Mesodermal cell (in vitro differentiated cells): ENCODE measurements around the gene COX20.
A peak's percentile ranks its signal among the peaks of the same experiment; 100 is the strongest.
"Not testable (repeated sequence)": the region's sequence is repeated elsewhere in the genome, so short reads cannot be mapped to it uniquely, and the experiment has no call there.

Experiments used
- H3K27ac ChIP-seq: 2 replicates; pipeline ENCODE4 v1.7.0; 2013; ENCODE audit warnings: mild to moderate bottlenecking, low read depth, low read length, moderate library complexity; ENCODE audit not compliant: severe bottlenecking
- H3K36me3 ChIP-seq: 2 replicates; pipeline ENCODE4 v1.7.1; 2013; ENCODE audit warnings: mild to moderate bottlenecking, low read length, moderate library complexity; ENCODE audit not compliant: control insufficient read depth, insufficient read depth
- H3K4me1 ChIP-seq: one replicate; pipeline ENCODE4 v1.7.1; 2013; ENCODE audit warnings: mild to moderate bottlenecking, low read length; ENCODE audit not compliant: insufficient read depth, control insufficient read depth, poor library complexity, severe bottlenecking
- H3K4me3 ChIP-seq: 2 replicates; pipeline ENCODE4 v1.7.0; 2013; ENCODE audit warnings: low read length, control low read depth, mild to moderate bottlenecking; ENCODE audit not compliant: insufficient read depth, poor library complexity, severe bottlenecking; ENCODE audit errors: extremely low read depth
- H3K9me3 ChIP-seq: 2 replicates; pipeline ENCODE4 v1.7.1; 2013; ENCODE audit warnings: mild to moderate bottlenecking, low read length, moderate library complexity; ENCODE audit not compliant: control insufficient read depth
- WGBS, 2 experiments: methylation state at CpG; one replicate each; pipeline ENCODE4 v1.1.5; 2013; ENCODE audit warnings: missing lambda C conversion rate in 2 of 2; ENCODE audit not compliant: insufficient coverage in 2 of 2; 5-methylcytosine and 5-hydroxymethylcytosine counted together

The COX20 gene

DNA sequence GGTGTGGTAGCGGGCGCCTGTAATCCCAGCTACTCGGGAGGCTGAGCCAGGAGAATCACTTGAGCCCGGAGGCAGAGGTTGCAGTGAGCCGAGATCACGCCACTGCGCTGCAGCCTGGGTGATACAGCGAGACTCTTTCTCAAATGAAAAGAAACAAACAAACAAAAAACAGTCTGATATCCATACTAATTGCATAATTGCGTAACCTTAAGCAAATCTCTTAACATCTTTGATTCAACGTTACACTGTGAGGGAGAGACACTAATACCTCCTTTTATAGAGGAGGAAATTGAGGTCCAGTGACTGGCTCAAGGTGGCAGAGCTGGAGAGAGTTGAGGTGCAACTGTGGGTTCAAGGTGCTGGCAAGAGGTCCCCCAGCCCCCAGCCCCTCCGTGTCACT is 12.6 kb upstream of the COX20 start:
- no peaks in the 10 kb centered on the region for H3K4me1 ChIP-seq
- no peak overlapping the region for H3K27ac ChIP-seq
- no peaks in the 10 kb centered on the region for H3K36me3 ChIP-seq
- no peak overlapping the region for H3K4me3 ChIP-seq
- WGBS, 2 experiments = 89 to 92% methylated on average over 6 to 8 of the region's 11 CpGs
- no peaks in the 10 kb centered on the region for H3K9me3 ChIP-seq

DNA sequence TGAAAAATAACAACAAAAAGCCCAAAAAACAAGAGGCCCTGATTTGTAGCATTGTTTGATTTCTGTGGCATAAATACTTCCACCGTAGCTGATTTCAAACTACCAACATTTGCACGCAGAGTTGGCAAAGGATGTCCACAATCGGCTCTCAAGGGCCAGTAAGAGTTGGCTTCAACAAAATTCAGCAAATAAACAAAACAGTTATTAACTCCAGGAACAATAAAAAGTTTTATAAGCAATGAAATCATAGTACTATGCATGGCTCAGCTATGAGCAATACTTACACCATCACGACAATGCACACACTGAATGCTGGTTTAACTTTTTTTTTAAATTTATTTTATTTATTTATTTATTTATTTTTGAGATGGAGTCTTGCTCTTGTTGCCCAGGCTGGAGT is 8.7 kb upstream of the COX20 start:
- WGBS, 2 experiments = 100% methylated on average over 2 of the region's 4 CpGs; no CpG with 5 or more reads in 1 of the 2 experiments
- Histone ChIP-seq H3K4me3 (no peak overlapping the region), H3K36me3 (no peaks in the 10 kb centered on the region), H3K9me3 (no peaks in the 10 kb centered on the region), H3K4me1 (no peaks in the 10 kb centered on the region), H3K27ac (no peak overlapping the region)

DNA sequence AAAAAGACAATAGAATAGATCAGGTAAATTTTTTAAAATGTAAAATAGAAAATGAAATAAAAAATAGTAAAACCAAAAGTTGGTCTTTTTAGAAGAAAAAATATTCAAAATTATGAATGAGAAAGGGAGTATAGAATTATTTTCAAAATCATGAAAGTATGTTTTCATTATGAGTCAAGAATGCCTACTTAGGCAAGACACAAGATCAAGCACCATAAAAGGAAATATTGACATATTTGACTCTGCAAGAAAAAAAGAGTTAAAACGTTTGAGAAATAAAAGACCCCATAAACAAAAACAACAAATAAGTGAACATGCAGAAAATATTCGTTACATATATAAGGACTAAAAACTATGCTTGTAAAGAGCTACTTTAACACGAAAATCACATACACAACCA is 4.8 kb upstream of the COX20 start:
- no peaks in the 10 kb centered on the region for H3K4me1 ChIP-seq
- no peak overlapping the region for H3K4me3 ChIP-seq
- no peaks in the 10 kb centered on the region for H3K9me3 ChIP-seq
- WGBS, 2 experiments = 71% methylated on average over 2 of the region's 3 CpGs; no CpG with 5 or more reads in 1 of the 2 experiments
- no peaks in the 10 kb centered on the region for H3K36me3 ChIP-seq
- no peak overlapping the region for H3K27ac ChIP-seq

DNA sequence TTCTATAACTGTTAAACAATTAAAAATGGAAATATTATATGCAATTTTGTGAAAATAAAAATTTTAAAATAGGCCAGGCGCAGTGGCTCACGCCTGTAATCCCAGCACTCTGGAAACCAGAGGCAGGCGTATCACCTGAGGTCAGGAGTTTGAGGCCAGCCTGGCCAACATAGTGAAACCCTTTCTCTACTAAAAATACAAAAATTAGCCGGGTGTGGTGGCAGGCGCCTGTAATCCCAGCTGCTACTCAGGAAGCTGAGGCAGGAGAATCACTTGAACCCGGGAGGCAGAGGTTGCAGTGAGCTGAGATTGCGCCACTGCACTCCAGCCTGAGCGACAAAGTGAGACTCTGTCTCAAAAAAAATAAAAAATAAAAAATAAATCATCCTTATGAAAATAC is 2.2 kb upstream of the COX20 start:
- H3K4me3 ChIP-seq, H3K27ac ChIP-seq, H3K36me3 ChIP-seq: not testable (repeated sequence)

DNA sequence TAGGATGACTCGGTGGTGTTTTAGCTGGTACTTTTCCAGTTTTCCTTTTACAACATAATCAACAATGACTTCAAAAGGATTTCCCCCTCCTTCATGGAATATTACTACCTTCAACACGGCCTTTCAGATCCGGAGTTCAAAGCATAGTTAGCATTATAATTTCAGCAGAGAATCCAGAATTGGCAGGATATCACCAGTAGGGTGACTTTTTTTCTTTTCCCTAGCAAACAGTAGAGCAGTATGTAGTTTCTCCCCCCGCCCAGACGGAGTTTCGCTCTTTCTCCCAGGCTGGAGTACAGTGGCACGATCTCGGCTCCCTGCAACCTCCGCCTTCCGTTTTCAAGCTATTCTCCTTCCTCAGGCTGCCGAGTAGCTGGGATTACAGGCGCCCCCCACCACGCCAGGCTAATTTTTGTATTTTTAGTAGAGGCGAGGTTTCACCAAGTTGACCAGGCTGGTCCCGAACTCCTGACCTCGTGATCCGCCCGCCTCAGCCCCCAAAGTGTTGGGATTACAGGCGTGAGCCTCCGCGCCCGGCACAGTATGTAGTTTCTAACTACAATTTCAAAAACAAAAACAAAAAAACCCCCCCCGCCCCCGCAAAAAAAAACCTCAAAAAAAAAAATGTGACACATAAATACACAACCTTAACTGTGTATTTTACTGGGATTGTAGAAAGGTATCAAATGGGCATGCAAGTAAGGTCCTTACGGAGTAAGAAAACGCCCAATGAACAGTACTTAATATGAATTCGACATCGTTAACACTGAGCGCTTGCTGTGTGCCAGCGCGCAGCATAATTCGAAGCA is 1.5 kb upstream of the COX20 start:
- Histone ChIP-seq H3K36me3 (peaks cover 10% of the 10 kb centered on the region), H3K9me3 (no peaks in the 10 kb centered on the region), H3K4me1 (peaks cover 8% of the 10 kb centered on the region), H3K27ac (peak overlapping the region; percentile 100), H3K4me3 (peak overlapping the region; percentile 74)
- 50 to 65% methylated on average over 25 to 26 of the region's 32 CpGs for WGBS, 2 experiments

More for the DNA sequence above, 2.2 kb upstream of the COX20 start:
- 70 to 90% methylated on average over 2 of the region's 8 CpGs for WGBS, 2 experiments
- not testable (repeated sequence) for H3K4me1 ChIP-seq, H3K9me3 ChIP-seq

DNA sequence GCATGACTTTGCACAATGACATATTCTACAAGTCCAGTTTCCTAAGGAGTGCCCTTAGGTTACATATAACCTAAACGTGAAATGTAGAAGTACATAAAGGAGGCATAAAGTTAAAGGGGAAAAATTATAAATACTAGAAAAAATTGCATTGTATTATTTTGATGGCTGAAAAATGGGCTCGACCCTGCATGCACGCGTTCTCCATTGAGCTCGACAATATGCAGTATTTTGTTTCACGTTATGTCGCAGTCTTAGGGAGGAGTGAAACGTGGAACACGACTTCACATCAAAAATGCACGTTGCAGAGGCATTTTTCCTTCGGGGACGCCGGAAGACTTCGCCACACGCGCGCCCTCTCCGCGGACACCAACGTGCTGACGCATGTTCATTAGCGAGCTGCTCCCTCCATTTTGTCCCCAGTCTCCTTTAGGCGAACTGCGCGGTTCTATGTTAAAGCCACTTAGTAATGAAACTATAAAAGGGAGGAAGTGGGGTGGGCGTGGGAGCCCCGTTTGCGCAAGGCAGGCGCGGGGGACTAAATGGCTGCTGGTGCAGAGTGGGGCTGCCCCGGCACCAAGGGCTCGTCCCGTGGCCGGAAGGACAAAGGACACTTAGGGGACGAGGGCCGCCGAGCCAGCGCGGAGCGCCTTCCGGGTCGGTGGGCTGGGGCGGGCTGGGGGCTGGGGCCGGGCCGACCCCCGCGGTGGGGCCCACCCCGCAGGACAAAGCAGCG is 749 bp upstream of the COX20 start:
- 4% methylated on average over 31 to 46 of the region's 49 CpGs for WGBS, 2 experiments
- Histone ChIP-seq H3K36me3 (peaks cover 16% of the 10 kb centered on the region), H3K27ac (peak overlapping the region; percentile 100), H3K9me3 (no peaks in the 10 kb centered on the region), H3K4me1 (peaks cover 8% of the 10 kb centered on the region), H3K4me3 (peak overlapping the region; percentile 74)

DNA sequence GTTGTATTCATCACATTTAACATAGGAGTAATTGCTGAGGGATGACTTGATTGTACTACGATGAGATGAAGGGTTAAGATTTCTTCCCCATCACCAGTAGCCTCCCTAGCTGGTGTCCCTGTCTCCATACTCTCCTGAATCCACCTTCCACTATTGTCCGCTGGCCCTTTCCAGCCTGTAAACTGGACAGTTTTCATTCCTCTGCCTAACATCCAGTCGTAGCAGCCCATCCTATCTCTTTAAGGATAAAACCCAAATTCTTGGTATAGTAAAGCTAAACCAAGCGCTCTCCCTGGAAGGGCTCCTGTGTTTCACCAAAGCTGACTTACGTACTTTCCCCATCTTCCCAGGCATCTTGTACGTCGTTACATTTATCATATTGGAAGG is 670 bp downstream of the COX20 start:
- H3K27ac ChIP-seq = peak overlapping the region; percentile 100
- 0% methylated on average over 1 to 2 of the region's 7 CpGs for WGBS, 2 experiments
- no peaks in the 10 kb centered on the region for H3K9me3 ChIP-seq
- peak overlapping the region; percentile 74 for H3K4me3 ChIP-seq
- H3K4me1 ChIP-seq = peaks cover 8% of the 10 kb centered on the region
- peaks cover 30% of the 10 kb centered on the region for H3K36me3 ChIP-seq

DNA sequence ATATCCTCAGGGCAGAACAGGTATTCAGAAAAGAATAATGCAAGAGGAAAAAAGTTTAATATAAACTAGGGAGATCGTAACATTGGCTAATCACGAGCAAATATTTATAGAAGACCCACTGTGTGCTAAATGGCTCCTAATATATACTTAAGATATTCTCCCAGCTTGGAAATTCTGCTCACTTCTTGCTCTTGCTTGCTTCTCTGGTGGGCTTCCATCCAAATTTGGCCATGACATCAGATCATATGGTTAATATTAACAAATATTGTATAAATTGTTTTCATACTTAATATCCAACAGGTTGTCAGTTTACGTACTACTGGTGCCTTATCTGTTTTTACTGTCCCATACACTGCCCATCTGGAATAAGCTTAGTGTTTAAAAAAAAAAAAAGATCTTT is 1.1 kb downstream of the COX20 start:
- Histone ChIP-seq H3K4me3 (peak overlapping the region; percentile 74), H3K9me3 (no peaks in the 10 kb centered on the region), H3K4me1 (peaks cover 8% of the 10 kb centered on the region), H3K27ac (peak overlapping the region; percentile 100), H3K36me3 (peaks cover 34% of the 10 kb centered on the region)
- WGBS, 2 experiments = 20% methylated on average over 1 of the region's 3 CpGs; no CpG with 5 or more reads in 1 of the 2 experiments

DNA sequence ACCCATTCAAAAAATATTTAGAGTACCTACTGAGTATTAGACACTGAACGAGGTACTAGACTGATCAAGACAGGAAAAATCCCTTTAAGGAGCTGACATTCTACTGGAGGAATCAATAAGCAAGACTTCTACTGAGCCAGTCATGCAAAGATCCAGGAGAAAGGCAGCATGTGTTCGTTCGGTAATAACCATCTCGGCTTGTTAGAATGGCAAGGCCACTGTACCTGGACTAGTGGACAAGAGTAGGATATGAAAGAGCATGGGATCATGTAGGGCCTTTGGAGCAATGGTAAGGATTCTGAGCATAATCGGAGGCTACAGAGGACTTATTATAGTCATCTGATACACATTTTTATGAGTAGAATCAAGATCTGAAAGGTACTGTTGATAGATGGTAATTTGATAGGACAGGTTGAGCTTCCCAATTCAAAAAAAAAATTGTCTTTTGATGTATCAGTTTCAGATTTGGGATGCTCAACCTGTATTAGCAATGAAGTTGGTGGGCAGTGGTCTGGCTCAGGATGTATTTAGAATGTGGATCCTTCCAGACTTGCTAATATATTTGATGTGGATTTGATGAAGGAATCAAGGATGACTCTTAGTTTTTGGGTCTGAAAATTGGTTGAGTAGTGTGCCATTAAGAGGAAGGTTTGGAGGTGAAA is 2.3 kb downstream of the COX20 start:
- 90 to 91% methylated on average over 4 of the region's 5 CpGs for WGBS, 2 experiments
- Histone ChIP-seq H3K4me1 (peaks cover 8% of the 10 kb centered on the region), H3K36me3 (peaks cover 44% of the 10 kb centered on the region), H3K9me3 (no peaks in the 10 kb centered on the region), H3K27ac (no peak overlapping the region), H3K4me3 (no peak overlapping the region)

DNA sequence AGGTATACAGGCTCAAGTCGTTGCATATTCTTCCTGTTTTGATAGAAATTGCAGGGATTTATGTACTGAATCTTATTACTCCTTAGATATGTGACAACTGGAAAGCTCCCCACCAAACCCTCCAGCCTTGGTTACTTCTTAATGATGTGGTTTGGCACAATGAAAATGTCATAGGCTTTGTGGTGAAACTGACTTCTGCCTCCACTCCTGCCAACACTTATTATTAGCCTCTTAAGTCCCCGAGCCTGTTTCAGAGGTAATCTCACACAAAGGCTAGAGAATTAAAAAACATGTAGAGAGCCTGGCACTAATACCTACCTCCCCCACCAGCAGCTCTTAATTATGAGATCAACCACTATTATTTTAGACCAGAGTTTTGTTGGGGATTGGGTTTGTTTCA is 4.2 kb downstream of the COX20 start:
- no peak overlapping the region for H3K4me3 ChIP-seq
- H3K9me3 ChIP-seq = no peaks in the 10 kb centered on the region
- peaks cover 8% of the 10 kb centered on the region for H3K4me1 ChIP-seq
- WGBS, 2 experiments = 71% methylated on average over 1 of the region's 2 CpGs; no CpG with 5 or more reads in 1 of the 2 experiments
- H3K36me3 ChIP-seq = peaks cover 62% of the 10 kb centered on the region
- H3K27ac ChIP-seq = no peak overlapping the region
